Panc1 (cell line): ENCODE data around the gene GJA3. TPM values are rescaled to one million over a fixed set of nuclear protein-coding genes. Genes with fewer than 3 reads are reported as not detected.

ENCODE experiments used
- ATAC-seq: fragments of 200-7000 bp; cut with Tn5 transposase; 2 replicates; pipeline ENCODE4 v1.9.1; 2020; ENCODE audit warnings: mild to moderate bottlenecking, moderate library complexity
- BruUV-seq: library from RNA; stranded (reverse); fragments of 400-500 nt; replicated peaks from 2 replicates; lab custom pipeline; 2021; lab: Mats Ljungman, UMichigan
- CTCF ChIA-PET: fragments of 300-600 bp; sonication (Branson Sonifier 250); formaldehyde crosslinking; loops from one replicate; lab custom pipeline; 2022; ENCODE audit warnings: antibody characterized with exemption; lab: Charles Lee
- POLR2A ChIA-PET: fragments of 300-600 bp; sonication (Branson Sonifier 250); formaldehyde crosslinking; loops from one replicate; lab custom pipeline; 2022; ENCODE audit warnings: antibody characterized with exemption; lab: Charles Lee
- DNase-seq: peaks from one replicate; pipeline ENCODE4 v3.0.0-alpha.2; 2010; ENCODE audit warnings: low read depth, low spot score
- H3K27ac ChIP-seq: 2 replicates; pipeline ENCODE4 v1.5.1; 2011; ENCODE audit warnings: mild to moderate bottlenecking, low read length, inconsistent platforms
- H3K27me3 ChIP-seq: fragments of 200-500 bp; sonication (Bioruptor generic); 2 replicates; pipeline ENCODE4 v1.6.0; 2014; ENCODE audit warnings: low read length, inconsistent platforms; ENCODE audit not compliant: control insufficient read depth, insufficient read depth
- H3K36me3 ChIP-seq: fragments of 200-500 bp; sonication (Bioruptor generic); 2 replicates; pipeline ENCODE4 v1.5.1; 2014; ENCODE audit warnings: inconsistent platforms, mild to moderate bottlenecking, low read length, moderate library complexity; ENCODE audit not compliant: control insufficient read depth, insufficient read depth
- H3K4me1 ChIP-seq: 2 replicates; pipeline ENCODE4 v1.5.1; 2011; ENCODE audit warnings: inconsistent platforms, mild to moderate bottlenecking, low read length, moderate library complexity; ENCODE audit not compliant: control insufficient read depth, insufficient read depth
- H3K4me3 ChIP-seq, 2 experiments: 2 replicates each; pipeline ENCODE4 v1.5.1; 2011 to 2012; ENCODE audit warnings: low read depth in 2 of 2, low read length in 2 of 2, mild to moderate bottlenecking in 2 of 2, inconsistent platforms in 1 of 2, moderate library complexity in 1 of 2
- H3K9me3 ChIP-seq: fragments of 200-500 bp; sonication (Bioruptor generic); 2 replicates; pipeline ENCODE4 v1.5.1; 2014; ENCODE audit warnings: low read depth, mild to moderate bottlenecking, inconsistent platforms, low read length, moderate library complexity; ENCODE audit not compliant: control insufficient read depth, insufficient read depth
- CTCF ChIP-seq: fragments of 450-650 bp; IDR thresholded peaks from 2 replicates; pipeline ENCODE4 v1.5.1; 2017; ENCODE audit warnings: mild to moderate bottlenecking
- POLR2AphosphoS5 ChIP-seq: IDR thresholded peaks from 2 replicates; pipeline ENCODE4 v1.6.1; 2012; ENCODE audit warnings: mild to moderate bottlenecking, low read depth, low read length, moderate library complexity
- REST ChIP-seq, 2 experiments: IDR thresholded peaks; 2 replicates each; pipeline ENCODE4 v1.6.1; 2011 to 2012; ENCODE audit warnings: low read depth in 2 of 2, control low read depth in 1 of 2, low read length in 1 of 2, mild to moderate bottlenecking in 1 of 2, moderate library complexity in 1 of 2; ENCODE audit not compliant: insufficient read depth in 1 of 2
- SIN3A ChIP-seq: IDR thresholded peaks from 2 replicates; pipeline ENCODE4 v1.6.1; 2012; ENCODE audit warnings: low read depth, mild to moderate bottlenecking, low read length, moderate library complexity, borderline replicate concordance; ENCODE audit not compliant: insufficient read depth
- TCF7L2 ChIP-seq: IDR thresholded peaks from 2 replicates; pipeline ENCODE4 v1.6.1; 2011; ENCODE audit warnings: mild to moderate bottlenecking, low read depth, low read length, inconsistent platforms
- in situ Hi-C: cut with HindIII; loops from 2 replicates; pipeline ENCODE4 v1.10.0; 2016; ENCODE audit warnings: low sequenced_read_pairs, low pct_unique_long_range_greater_than_20kb
- intact Hi-C: fragments of 100-400 bp; cut with micrococcal nuclease; formaldehyde crosslinking; loops from one replicate; pipeline ENCODE4 v1.10.0; 2022; ENCODE audit not compliant: unreplicated experiment
- total RNA-seq: library from RNA; stranded (reverse); gene quantifications from one replicate; pipeline ENCODE4 v1.2.1, GENCODE V29; 2021; ENCODE audit not compliant: unreplicated experiment

The GJA3 gene
- total RNA-seq, 1 experiment from 2014 or later: 11.6 TPM

GRCh38 chr13:20137875-20138274 is 23.0 kb downstream of the GJA3 start:
- Histone ChIP-seq H3K27me3 (no peaks in the 10 kb centered on the region), H3K27ac (no peak overlapping the region), H3K36me3 (no peaks in the 10 kb centered on the region), H3K4me1 (no peaks in the 10 kb centered on the region; the same call in none of the 2 replicates), H3K9me3 (no peaks in the 10 kb centered on the region), H3K4me3 (no peak overlapping the region)
- intact Hi-C loops (no loop called here), in situ Hi-C loops (no loop called here)
- DNase-seq (no peak), ATAC-seq (no peak)
- CTCF ChIA-PET: no interaction called here
- TF ChIP-seq POLR2AphosphoS5: no peak
- TF ChIP-seq REST (IDR thresholded peaks at IDR 0.05; ENCODE audit: insufficient read depth in 1 of 2, low read depth in 2 of 2, low read length in 1 of 2): no peak
- TF ChIP-seq SIN3A: no peak
- TF ChIP-seq CTCF: no peak
- no peak for TF ChIP-seq TCF7L2
- POLR2A ChIA-PET: no interaction called here
- BruUV-seq: no TSS peak

GRCh38 chr13:20136781-20137703 is 23.8 kb downstream of the GJA3 start:
- no TSS peak for BruUV-seq
- H3K9me3 ChIP-seq: no peaks in the 10 kb centered on the region
- CTCF ChIA-PET: interaction anchor here (0.6 kb wide), 1 partner anchor 16 kb away, joined by 3 read pairs; no protein-coding TSS in a partner anchor
- in situ Hi-C loops: no loop called here
- peak overlapping the region; percentile 23 to 45 for H3K4me3 ChIP-seq
- no peaks in the 10 kb centered on the region; the same call in none of the 2 replicates for H3K4me1 ChIP-seq
- DNase-seq (no peak), ATAC-seq (peak; percentile 94)
- POLR2A ChIA-PET: no interaction called here
- TF ChIP-seq SIN3A: no peak
- TF ChIP-seq REST (IDR thresholded peaks at IDR 0.05; ENCODE audit: insufficient read depth in 1 of 2, low read depth in 2 of 2, low read length in 1 of 2): no peak; a peak in 1 of 4 replicates
- TF ChIP-seq CTCF: peak; percentile 89
- no peak for TF ChIP-seq POLR2AphosphoS5
- TF ChIP-seq TCF7L2: no peak
- H3K36me3 ChIP-seq: no peaks in the 10 kb centered on the region
- H3K27me3 ChIP-seq: no peaks in the 10 kb centered on the region
- intact Hi-C loops: no loop called here
- peak overlapping the region; percentile 39; the same call in 1 of the 2 replicates for H3K27ac ChIP-seq
